H1 (cell line): ENCODE results near the gene GPR143. TPM values are rescaled to one million over a fixed set of nuclear protein-coding genes. Genes with fewer than 3 reads are reported as not detected.

ENCODE experiments used
- BRCA1 ChIP-seq: IDR thresholded peaks from 2 replicates; pipeline ENCODE4 v1.6.1; 2012; ENCODE audit warnings: low read depth, low read length, improper control_type of control experiment
- FOSL1 ChIP-seq: IDR thresholded peaks from 2 replicates; pipeline ENCODE4 v1.6.1; 2011; ENCODE audit warnings: mild to moderate bottlenecking, low read depth, low read length, moderate library complexity; ENCODE audit not compliant: insufficient read depth
- HDAC6 ChIP-seq: IDR thresholded peaks from one replicate; pipeline ENCODE4 v1.7.1; 2012; ENCODE audit warnings: low read depth, mild to moderate bottlenecking, inconsistent platforms, low read length, moderate library complexity
- polyA plus RNA-seq, 7 experiments: library from polyadenylated mRNA; depleted of rRNA in 3 of 7; stranded (reverse) in 5 of 7; unstranded in 2 of 7; fragments of >200 nt in 5 of 7; fragments of 200-250 nt in 2 of 7; gene quantifications; 1 replicate in 5 of 7; 2 replicates in 1 of 7; 4 replicates in 1 of 7; pipeline versions ENCODE4 v1.2.1 to v1.2.3, GENCODE V29; 2011 to 2013; ENCODE audit warnings: missing spikeins in 2 of 7, mixed read lengths in 2 of 7
- total RNA-seq: library from RNA; stranded (reverse); fragmentation: NEBNext Ultra II Directional; extraction: Animal tissue kit (Norgen Biotek cat#: 25700); gene quantifications from 2 replicates; pipeline ENCODE4 v1.2.1, GENCODE V29; 2021

GPR143 gene
- total and polyA plus RNA-seq, 2 of the 8 experiments (the other 6 are each of a cell fraction or from before 2014, with no cell fraction given) = 18.5 to 30.7 TPM

DNA sequence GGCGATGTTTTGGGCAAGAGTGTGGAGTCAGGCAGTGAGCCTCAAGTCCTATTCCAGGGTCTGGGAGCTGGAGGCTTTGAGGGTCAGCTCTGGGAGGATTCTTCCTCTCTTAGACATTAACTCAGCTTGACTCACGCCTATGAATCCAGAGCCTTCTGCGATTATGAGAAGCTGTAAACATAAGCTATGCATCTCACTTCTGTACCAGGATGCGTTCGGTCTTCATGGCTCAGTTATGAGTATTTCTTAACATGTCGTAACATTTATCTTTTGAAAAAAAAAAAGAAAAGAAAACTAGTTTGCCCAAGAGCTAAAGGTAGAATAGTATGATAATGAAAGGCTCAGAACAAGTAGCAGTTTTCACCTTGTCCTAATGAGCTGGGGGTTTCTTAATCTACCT lies 25.2 kb upstream of the GPR143 start (continued):
- TF ChIP-seq FOSL1 (no peak), BRCA1 (no peak), HDAC6 (no peak)
